CD4-positive, alpha-beta T cell treated with Interleukin-2 at 100 ng/mL for 4 hours (primary cell): ENCODE measurements around the gene SLC4A9.
A peak's percentile ranks its signal among the peaks of the same experiment; 100 is the strongest.

Source experiments
- DNase-seq: peaks from one replicate; pipeline ENCODE4 v3.0.0-alpha.2; 2020; ENCODE audit warnings: low spot score

Gene SLC4A9

DNA sequence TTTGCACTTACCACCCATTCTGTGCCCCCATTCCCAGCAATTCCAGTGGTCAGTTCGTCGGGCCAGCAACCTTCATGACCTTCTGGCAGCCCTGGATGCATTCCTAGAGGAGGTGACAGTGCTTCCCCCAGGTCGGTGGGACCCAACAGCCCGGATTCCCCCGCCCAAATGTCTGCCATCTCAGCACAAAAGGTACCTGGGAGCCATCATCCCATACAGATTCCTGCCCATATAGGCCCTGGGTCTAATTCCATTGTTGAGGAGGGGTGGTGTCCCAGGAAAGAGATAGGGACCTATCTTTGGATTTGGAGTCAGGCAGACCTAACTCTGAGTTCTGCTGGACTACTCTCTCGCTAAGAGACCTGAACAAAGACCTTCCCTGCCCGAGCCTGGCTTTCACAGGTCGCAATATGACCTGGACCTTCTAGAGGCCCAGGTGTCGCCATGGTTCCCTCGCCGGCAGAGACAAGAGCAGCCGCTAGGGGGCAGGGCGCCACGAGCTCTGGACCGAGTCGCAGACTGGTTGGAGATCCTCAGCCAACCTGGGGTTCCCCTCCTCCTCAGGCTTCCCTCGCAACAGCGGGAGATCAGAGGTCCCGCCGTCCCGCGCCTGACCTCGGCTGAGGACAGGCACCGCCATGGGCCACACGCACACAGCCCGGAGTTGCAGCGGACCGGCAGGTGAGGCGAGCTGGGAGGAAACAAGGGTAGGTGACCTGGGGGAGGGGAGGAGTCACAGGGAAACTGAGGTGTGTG, 3.1 kb downstream of the SLC4A9 start:
- DNase-seq: peak; percentile 85

DNA sequence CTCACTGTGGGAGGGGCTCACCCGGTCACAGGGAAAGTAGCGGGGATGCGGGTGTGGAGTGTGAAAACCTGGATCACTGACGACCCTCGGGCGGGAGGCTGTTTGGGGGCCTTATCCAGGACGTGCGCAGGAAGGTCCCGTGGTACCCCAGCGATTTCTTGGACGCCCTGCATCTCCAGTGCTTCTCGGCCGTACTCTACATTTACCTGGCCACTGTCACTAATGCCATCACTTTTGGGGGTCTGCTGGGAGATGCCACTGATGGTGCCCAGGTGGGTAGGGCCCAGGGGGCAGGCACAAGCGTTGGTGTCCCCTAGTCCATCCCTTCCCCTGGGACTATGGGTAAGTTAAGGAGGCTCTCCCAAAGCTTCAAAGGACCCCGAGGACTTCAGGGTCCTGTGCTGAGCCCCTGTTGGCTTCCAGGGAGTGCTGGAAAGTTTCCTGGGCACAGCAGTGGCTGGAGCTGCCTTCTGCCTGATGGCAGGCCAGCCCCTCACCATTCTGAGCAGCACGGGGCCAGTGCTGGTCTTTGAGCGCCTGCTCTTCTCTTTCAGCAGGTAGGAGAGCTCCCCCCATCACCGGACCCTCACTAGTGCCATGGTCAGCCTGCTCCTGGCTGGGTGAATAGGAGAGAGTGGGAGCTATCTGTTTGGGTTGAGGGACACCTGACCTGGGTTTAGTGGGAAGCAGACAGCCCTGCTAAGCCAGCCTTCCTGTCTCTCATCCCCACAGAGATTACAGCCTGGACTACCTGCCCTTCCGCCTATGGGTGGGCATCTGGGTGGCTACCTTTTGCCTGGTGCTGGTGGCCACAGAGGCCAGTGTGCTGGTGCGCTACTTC, 3.9 kb downstream of the SLC4A9 start:
- no peak for DNase-seq

DNA sequence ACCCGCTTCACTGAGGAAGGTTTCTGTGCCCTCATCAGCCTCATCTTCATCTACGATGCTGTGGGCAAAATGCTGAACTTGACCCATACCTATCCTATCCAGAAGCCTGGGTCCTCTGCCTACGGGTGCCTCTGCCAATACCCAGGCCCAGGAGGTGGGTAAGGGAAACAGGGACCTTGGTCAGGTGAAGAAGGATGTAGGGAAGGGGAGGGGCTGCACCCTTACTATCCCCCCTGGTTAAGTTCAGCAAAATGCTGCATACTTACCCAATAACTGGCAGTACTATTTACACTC, 4.4 kb downstream of the SLC4A9 start:
- DNase-seq: no peak

DNA sequence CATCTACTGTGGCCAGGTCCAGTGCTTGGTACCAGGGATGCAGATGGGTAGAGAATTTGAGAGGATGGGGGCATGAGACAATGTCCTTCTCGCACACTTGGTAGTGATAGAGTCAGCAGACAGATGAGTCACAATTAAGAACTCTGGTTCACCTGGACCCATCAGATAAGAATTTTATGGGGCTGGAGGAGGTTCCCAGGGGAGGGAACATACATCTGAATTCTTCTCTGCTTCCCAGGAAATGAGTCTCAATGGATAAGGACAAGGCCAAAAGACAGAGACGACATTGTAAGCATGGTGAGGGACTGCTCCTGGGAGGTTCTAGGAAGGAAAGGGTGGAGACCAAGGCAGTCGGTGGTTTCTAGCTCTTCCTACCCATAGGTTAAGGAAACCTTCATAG, 5.3 kb downstream of the SLC4A9 start:
- no peak for DNase-seq

DNA sequence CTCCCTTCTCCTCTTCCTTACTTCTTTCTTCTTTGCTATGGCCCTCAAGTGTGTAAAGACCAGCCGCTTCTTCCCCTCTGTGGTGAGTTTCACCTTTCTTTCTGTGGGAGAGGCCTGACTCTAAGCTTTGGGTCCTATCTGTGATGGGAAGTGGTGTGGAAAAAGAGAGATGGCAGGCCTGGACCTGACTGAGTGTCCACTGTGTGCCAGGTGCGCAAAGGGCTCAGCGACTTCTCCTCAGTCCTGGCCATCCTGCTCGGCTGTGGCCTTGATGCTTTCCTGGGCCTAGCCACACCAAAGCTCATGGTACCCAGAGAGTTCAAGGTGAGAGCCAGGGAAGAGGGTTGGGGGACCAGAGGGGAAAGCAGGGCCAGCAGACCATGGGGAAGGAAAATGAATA, 5.9 kb downstream of the SLC4A9 start:
- DNase-seq: no peak

DNA sequence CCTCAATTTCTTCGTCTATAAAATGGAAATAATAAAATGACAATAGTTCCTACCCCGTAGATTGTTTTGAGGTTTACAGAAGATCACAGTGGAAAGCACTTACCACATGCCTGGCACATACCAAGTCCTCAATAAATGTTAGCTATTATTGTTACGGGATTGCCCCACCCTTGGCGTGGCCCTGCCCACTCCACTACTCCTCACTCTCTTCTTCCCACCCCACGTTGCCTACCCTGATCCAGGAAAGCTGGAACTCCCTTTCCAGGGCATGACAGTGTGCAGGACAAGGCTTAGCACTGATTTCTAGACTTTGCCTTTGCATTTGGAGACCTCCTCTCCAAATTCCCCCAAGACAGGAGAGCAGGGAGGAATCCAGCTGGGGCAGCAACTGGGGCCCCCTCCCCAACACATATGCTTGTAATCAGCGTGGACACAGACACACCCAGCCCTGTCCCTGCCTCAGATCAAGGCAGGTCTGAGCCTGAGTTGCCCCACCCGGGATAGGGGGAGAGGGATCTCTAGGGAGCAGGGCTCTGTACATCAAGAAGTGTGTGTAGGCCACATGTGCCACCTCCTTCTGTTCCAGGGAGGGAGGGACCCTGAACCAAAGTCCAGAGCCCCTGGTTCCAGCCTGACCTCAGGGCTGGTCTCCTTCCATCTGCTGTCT, 6.7 kb downstream of the SLC4A9 start:
- no peak for DNase-seq

DNA sequence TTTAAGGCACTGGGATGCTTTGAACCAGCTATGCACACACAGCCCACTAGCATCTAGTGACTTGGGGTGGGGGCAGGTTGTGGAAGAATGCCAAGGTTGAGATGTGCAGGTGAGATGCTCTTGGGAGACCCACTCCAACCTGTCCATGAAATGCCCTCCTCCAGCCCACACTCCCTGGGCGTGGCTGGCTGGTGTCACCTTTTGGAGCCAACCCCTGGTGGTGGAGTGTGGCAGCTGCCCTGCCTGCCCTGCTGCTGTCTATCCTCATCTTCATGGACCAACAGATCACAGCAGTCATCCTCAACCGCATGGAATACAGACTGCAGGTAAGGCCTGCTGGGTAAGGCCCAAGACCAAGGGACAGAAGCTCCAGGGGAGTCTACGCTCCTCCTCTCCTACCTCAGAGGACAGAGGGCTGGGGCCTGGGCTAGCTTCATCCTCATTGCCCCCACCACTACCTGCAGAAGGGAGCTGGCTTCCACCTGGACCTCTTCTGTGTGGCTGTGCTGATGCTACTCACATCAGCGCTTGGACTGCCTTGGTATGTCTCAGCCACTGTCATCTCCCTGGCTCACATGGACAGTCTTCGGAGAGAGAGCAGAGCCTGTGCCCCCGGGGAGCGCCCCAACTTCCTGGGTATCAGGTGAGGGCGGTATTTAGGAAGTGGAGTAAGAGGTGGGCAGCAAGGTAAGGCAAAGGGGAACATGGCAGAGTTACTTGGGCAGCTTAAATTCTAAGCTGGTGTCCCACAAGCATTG, 7.4 kb downstream of the SLC4A9 start:
- DNase-seq: no peak

DNA sequence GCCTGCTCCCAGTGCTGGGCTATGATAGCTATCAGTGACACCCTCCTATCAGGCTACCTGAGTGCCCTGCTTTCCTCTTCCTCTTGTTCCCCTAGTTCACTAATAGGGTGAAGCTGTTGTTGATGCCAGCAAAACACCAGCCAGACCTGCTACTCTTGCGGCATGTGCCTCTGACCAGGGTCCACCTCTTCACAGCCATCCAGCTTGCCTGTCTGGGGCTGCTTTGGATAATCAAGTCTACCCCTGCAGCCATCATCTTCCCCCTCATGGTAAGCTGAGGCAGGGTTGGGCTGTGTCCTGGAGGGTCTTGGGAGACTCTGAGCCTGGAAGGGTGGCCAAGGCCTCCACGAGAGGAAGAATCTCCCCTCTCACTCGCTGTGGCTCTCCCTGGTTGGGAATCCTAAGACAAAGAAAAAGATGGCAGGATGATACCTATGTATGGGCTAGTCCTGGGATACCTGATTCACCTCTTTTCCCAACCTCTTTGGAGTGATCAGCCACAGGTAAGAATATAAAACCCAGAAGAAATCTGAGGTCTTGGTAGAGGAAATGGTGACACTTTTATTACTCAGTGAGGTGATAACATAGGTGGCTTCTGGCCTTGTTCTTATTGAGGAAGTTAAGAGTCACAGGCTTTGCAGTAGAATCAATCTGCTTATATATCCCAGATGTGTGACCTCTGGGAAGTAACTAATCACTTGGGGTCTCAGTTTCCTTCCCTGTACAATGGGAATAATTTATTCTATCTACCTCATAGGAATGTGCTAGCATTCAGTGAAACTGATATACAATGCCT, 11.6 kb downstream of the SLC4A9 start:
- no peak for DNase-seq

DNA sequence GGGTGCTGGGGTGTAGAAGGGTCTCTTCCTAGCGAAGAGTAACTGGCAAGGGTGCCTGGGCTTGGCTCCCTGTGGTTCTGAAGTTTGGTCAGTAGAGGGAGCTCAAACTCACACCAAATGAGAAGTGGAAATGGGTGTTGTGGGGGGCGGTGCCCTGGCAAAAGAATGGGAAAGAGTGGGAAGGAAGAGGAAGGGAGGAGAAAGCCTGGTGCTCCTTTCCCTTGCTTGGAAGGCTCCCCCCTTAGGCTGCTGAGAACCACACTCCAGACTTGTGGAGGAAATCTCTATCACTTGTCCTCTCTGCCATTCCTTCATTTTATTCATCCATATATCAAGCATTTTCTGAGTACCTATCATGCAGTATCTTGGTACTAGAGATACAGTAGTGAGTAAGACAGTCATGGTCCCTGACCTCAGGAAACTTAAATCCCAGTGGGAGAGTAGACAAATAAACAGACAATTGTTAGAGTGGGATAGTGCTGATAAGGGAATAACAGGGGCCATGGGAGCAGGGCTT, 13.0 kb downstream of the SLC4A9 start:
- peak; percentile 52 for DNase-seq

GRCh38 chr5:140381351-140381750, 21.4 kb downstream of the SLC4A9 start:
- DNase-seq: no peak

- DNase-seq: no peak
Measured at GRCh38 chr5:140381972-140382371, 22.0 kb downstream of the SLC4A9 start.

GRCh38 chr5:140382866-140383265, 22.9 kb downstream of the SLC4A9 start:
- DNase-seq: no peak

- no peak for DNase-seq
Measured at GRCh38 chr5:140383300-140383699, 23.3 kb downstream of the SLC4A9 start.

DNA sequence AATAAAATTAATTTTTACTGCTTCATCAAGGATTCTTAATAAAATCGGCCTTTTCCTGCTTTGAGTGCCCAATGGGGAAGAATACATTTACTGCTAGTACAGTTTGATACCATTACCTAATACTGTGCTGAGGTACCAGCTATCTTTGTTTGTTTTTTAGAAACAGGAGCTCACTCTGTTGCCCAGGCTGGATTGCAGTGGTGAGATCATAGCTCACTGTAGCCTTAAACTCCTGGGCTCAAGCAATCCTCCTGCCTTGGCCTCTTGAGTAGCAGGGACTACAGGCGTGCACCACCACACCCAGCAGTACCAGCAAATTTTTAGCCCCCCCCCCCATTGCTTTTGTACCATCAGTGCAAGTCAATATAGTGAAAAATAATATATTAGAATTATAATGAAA, 28.1 kb downstream of the SLC4A9 start:
- DNase-seq: no peak

GRCh38 chr5:140391312-140391711, 31.3 kb downstream of the SLC4A9 start:
- no peak for DNase-seq

GRCh38 chr5:140391732-140392131, 31.7 kb downstream of the SLC4A9 start:
- no peak for DNase-seq

GRCh38 chr5:140393738-140394137, 33.7 kb downstream of the SLC4A9 start:
- DNase-seq: no peak

GRCh38 chr5:140398379-140398811, 38.4 kb downstream of the SLC4A9 start:
- DNase-seq: no peak

GRCh38 chr5:140399979-140400729, 40.2 kb downstream of the SLC4A9 start:
- DNase-seq: no peak

DNA sequence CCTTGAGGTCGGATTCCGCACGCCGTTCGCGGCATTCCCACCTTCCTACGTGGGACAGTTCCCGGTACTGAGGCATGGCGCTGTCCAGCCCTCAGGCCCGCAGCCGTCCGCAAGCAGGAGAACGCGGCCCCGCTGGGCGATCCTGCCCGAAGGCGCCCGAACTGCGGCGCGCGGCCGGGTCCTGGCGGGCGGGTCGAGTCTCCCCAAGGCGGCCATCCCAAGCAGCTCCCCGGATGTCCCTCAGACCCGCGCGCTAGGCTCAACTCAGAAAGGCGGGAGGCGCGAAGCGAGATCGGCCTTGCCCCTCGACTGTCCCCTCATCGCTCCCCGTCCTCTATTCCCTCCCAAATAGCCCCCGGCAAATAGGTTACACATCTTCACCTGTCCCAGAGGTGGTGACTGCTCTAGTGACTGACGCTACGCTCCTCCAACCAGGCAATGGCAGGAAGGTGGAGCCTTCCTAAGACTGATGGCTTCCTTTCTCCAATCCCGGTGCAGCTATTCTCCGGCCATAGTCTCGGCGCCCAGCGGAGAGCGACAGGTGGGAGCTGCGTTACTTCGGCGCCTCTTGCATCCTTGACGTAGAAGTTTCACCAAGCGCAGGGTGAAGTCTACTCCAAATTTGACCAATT, 40.9 kb downstream of the SLC4A9 start:
- DNase-seq: peak; percentile 92
